CD4-positive, alpha-beta T cell treated with Interleukin-12 subunit alpha and Interleukin-12 subunit beta, for 1 hour (primary cell): ENCODE measurements around the gene WDR76.
A peak's percentile ranks its signal among the peaks of the same experiment; 100 is the strongest.
"Not testable (repeated sequence)": the region's sequence is repeated elsewhere in the genome, so short reads cannot be mapped to it uniquely, and the experiment has no call there.

Experiments
- DNase-seq: peaks from one replicate; pipeline ENCODE4 v3.0.0-alpha.2; 2020

WDR76 gene

DNA sequence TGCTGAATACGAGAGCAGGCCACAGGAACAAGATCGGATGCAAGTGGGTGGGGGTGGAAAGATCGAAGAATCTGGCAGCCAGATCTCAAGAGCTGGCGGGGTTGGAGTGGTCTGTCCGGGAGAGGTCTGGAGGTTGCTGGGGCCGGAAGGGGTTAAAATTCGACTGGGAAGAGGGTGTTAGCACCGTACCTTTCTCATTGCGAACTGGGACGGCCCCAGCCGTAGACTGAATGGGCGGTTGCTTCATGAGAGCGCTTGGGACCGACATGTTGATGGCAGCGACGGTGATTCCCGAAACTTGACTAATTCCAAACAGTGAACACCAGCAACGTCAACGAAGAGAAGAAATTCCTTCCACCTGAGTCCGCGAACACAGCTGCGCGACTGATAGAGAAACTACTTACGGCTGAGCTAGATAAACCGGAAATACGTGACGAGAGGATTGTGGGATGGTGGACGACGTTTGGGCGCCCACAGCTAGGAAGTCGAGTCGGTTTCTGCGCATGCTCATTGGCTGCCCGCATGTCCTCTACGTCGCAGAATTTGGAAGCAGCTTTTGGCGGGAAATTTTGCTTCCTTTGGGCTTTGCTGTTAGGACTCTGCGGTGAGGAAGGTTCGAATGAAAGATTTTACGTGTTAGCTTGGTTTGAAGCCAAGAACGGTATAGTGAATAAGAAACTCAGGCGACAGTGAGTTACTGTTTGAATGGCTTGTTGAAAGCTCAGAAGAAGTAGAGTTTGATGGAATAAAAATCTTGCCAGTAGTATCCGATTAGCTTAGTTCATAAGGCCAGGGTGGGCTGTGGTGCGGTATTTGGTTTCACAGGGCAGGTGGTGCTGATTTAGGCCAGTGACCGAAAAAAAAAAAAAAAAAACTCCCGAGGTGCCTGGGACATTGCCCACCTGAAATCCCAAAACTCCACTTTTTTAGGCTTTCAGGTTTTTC lies 2.2 kb upstream of the WDR76 start, which contains the start of gene MFAP1:
MFAP1 (minus strand) TSS at position 389 of the 945 bp plus-strand sequence; CDS start at position 268, 121 bp downstream.
- DNase-seq, result peak; percentile 95

DNA sequence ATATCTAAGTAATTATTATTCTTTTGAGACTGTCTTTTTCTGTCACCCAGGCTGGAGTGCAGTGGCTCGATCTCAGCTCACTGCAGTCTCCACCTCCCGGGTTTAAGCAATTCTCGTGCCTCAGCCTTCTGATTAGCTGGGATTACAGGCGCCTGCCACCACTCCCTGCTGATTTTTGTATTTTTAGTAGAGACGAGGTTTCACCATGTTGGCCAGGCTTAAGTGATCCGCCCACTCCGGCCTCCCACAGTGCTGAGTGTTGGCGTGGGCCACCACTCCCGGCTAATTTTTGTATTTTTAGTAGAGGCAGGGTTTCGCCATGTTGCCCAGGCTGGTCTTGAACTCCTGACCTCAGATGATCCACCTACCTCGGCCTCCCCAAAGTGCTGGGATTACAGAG lies 1.5 kb upstream of the WDR76 start:
- not testable (repeated sequence) for DNase-seq

DNA sequence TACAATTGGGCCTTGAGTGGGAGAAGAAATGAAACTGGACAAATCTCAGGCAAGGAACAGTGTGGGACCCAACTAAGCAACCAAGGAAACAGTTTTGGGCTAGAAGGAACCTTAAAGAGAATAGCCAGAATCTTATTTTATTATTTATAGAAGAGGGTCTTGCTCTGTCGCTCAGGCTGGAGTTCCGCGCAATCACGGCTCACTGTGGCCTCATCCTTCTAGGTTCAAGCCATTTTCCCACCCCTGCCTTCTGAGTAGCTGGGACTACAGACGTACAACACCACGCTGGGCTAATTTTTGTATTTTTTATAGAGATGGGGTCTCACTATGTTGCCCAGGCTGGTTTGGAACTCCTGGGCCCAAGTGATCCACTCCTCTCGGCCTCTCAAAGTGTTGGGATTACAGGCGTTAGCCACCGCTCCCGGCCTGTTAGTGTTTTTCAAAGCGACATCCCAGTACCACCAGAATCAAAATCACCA lies 734 bp upstream of the WDR76 start:
- no peak for DNase-seq

GRCh38 chr15:43828061-43828657 lies 1.4 kb downstream of the WDR76 start:
- peak; percentile 23 for DNase-seq

DNA sequence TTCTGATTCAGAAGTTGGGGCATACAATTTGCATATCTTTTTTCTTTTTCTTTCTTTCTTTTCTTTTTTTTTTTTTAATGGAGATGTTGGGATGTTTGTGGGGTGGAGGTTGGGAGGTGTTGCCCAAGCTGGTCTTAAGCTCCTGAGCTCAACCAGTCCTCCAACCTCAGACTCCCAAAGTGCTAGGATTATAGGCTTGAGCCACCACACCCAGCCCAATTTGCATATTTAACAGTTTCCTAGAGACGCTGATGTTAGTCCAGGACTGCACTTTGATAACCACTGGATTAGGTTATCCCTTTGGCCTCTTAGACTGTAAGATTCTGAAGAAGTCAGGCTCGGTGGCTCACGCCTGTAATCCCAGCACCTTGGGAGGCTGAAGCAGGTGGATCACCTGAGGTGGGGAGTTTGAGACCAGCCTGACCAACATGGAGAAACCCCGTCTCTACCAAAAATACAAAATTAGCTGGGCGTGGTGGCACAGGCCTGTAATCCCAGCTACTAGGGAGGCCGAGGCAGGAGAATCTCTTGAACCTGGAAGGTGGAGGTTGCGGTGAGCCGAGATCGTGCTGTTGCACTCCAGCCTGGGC lies 3.2 kb downstream of the WDR76 start:
- DNase-seq, result not testable (repeated sequence)

DNA sequence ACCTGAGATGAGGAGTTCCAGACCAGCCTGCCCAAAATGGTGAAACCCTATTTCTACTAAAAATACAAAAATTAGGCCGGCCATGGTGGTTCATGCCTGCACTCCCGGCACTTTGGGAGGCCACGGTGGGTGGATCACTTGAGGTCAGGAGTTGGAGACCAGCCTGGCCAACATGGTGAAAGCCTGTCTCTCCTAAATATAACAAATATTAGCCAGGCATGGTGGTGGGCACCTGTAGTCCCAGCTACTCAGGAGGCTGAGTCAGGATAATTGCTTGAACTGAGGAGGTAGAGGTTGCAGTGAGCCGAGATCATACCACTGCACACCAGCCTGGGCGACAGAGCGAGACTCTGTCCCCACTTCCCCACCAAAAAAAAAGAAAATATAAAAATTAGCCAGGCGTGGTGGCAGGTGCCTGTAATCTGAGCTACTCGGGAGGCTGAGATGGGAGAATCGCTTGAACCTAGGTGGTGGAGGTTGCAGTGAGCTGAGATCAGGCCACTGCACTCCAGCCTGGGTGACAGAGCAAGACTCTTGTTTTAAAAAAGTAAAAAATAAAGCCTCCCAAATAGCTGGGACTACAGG lies 4.0 kb downstream of the WDR76 start:
- DNase-seq, result not testable (repeated sequence)

DNA sequence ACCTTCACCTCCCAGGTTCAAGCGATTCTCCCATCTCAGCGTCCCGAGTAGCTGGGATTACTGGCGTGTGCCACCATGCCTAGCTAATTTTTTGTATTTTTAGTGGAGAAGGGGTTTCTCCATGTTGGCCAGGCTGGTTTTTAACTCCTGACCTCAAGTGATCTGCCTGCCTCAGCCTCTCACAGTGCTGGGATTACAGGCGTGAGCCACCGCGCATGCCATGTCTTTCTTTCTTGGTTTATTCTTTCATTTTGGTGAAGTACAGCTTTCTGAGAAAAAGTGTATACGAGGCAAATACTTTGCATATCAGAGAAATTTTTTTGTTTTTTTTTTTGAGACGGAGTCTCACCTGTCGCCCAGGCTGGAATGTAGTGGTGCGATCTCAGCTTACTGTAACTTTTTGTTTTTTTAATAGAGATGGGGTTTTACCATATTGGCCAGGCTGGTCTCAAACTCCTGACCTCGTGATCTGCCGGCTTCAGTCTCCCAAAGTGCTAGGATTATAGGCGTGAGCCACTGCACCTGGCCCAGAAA lies 4.8 kb downstream of the WDR76 start:
- not testable (repeated sequence) for DNase-seq

DNA sequence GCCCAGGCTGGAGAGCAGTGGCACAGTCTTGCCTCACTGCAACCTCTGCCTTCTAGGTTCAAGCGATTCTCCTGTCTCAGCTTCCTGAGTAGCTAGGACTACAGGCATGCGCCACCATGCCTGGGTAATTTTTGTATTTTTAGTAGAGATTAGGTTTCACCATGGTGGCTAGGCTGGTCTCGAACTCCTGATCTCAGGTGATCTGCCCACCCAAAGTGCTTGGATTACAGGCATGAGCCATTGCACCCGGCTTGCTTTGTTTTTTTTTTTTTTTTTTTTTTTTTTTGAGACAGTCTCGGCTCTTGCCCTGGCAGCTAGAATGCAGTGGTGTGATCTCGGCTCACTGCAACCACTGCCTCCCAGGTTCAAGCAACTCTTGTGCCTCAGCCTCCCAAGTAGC lies 5.7 kb downstream of the WDR76 start:
- not testable (repeated sequence) for DNase-seq

DNA sequence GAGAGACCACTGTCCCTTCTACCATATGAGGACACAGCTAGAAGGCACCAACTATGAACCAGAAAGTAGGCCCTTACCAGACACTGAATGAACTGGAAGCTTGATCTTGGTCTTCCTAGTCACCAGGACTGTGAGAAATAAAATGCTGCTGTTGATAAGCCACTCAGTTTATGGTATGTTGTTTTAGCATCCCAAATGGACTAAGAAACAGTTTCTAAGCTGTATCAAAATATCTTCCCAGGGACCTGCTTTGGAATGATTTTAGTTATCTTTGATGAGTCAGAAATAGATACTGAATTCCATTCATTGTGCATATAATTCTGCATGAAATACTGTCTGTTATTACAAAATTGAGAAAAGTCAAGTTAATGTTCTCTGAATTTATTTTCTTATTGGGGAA lies 18.6 kb downstream of the WDR76 start:
- no peak for DNase-seq

- DNase-seq, result no peak
Observed at GRCh38 chr15:43851251-43851650, 24.4 kb downstream of the WDR76 start.

GRCh38 chr15:43852607-43853006 lies 25.8 kb downstream of the WDR76 start:
- DNase-seq, result no peak

GRCh38 chr15:43854801-43855200 lies 28.0 kb downstream of the WDR76 start:
- DNase-seq, result no peak

- DNase-seq, result no peak
Observed at GRCh38 chr15:43859546-43859945, 32.7 kb downstream of the WDR76 start.

DNA sequence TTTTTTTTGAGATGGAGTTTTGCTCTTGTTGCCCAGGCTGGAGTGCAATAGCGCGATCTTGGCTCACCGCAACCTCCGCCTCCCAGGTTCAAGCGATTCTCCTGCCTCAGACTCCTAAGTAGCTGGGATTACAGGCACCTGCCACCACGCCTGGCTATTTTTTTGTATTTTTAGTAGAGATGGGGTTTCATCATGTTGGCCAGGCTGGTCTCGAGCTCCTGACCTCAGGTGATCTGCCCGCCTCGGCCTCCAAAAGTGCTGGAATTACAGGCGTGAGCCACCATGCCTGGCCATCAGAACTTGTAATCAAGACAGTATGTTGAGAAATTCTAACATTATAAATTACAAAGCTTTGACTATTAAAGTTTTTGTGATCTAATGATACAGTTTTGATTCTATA lies 39.8 kb downstream of the WDR76 start:
- DNase-seq, result not testable (repeated sequence)

GRCh38 chr15:43867096-43867495 lies 40.3 kb downstream of the WDR76 start:
- DNase-seq, result no peak

DNA sequence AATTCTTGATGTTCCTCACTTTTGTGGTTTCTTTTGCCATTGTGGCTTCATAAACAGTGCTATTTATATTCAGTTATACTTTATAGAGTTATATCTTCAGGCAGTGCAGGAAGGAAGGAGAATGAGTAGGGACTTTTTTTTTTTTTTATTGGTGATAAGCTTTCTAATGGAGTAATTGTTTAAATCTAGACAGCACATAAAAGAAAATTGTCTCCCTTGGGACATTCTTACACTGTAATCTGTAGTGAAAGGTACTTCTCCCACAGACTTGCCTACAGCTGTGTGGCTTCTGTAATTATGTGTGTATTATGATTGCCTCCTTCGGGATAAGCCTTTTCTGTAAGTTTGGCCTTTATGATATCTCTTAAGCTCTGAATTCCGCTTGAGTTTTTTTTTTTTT lies 41.6 kb downstream of the WDR76 start:
- DNase-seq, result no peak

DNA sequence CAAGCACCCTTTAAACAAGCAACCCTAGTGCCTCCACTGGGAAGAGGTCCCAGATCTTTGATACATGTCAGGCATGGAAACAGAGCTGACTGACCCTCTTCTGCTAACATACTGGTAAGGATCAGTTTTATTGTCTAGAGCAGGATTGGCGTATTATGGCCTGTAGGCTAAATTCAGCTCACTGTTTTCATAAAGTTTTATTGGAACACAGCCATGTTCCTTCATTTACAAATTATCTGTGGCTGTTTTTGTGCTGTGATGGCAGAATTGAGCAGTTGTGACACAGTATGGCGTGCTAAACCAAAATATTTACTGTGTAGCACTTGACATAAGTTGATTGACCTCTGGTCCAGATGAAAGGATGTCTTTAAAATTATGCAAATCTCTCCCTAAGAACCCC lies 45.0 kb downstream of the WDR76 start:
- DNase-seq, result no peak

GRCh38 chr15:43872416-43873020 lies 45.7 kb downstream of the WDR76 start:
- DNase-seq, result peak; percentile 18

DNA sequence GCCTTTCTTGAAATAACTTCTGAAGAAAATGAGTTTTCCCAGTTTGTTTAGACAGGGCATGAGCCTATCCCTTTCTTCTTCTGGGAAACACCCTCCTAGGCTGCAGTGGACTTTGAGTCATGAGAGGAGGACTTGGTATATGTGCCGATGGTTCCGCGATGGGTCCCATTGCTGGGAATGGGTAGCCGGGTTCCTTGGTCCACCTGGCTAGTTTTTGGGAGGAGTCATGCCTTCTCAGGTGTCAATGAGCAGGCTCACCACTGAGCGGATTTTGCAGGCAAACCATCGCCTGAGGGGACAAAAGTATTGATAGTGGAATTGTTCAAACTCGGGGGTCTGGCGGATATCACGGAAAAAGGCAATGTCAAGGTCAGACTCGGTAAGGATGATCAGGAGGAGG lies 46.8 kb downstream of the WDR76 start:
- DNase-seq, result no peak

DNA sequence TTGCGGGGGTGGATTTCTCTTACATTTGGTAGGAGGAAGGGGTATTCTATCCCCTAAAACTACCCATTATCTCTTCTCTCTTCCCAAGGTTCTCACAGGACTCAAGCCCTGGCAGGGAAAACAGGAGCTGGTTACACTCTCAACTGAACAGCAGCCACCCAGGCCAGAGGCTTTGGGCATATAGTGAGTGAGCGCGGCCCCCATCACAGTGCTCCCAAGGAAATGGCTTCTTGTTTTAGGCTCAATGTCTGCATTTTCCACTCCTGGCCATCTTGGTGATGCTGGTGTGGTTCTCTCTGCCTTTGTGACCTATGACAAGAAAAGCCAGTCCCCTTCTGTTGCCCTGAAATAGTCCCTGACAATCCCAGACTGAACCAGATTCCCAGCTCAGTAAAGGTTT lies 50.1 kb downstream of the WDR76 start:
- DNase-seq, result no peak

DNA sequence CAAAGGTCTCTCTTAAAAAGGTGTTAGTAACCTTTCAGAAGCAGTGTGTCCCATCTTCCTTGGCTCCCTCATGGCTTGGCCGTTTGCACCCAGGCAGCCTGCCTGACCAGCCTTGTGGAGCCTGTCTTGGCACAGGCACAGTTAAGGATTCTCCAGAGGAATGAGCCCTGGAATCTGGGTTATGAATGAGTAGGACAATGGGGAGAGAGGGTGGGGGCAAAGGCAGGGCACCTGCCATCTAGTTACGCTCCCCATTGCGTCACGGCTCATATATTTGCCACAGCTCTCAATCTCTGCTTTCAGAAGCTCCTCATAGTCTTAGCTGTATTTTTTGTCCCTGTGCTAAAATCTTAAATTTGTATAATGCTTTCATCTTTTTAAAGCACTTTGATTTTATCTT lies 50.6 kb downstream of the WDR76 start:
- DNase-seq, result no peak

- no peak for DNase-seq
Observed at GRCh38 chr15:43878446-43878845, 51.6 kb downstream of the WDR76 start.
